Measurements from ENCODE around the gene NEK4. TPM values are rescaled to one million over a fixed set of nuclear protein-coding genes. Genes with fewer than 3 reads are reported as not detected.

The NEK4 gene
- total RNA-seq, 2 donors from 2014 or later: 10.1 to 73.2 TPM

GRCh38 chr3:52712291-52713212 lies 58.2 kb downstream of the NEK4 start:
- H3K4me1 ChIP-seq: peaks cover 3% of the 10 kb centered on the region
- no peak overlapping the region for H3K4me3 ChIP-seq
- TF ChIP-seq POLR2A (IDR thresholded peaks at IDR 0.05) (no peak), CTCF (IDR thresholded peaks at IDR 0.05) (no peak)
- no peak for ATAC-seq
- intact Hi-C loops (cut with DNase I): no loop called here
- no peaks in the 10 kb centered on the region for H3K27me3 ChIP-seq
- H3K27ac ChIP-seq: no peak overlapping the region
- WGBS, 2 donors: 87 to 91% methylated on average over 15 to 17 of the region's 17 CpGs
- peaks cover 0 to 1% of the 10 kb centered on the region in 2 donors for H3K36me3 ChIP-seq (replicated peaks in 1 of 2; ENCODE audit: insufficient read depth in 1 of 2, low read depth in 2 of 2)
- DNase-seq: no peak
- no peaks in the 10 kb centered on the region for H3K9me3 ChIP-seq

- no peak for DNase-seq
- Histone ChIP-seq H3K4me3 (no peak overlapping the region), H3K36me3 (replicated peaks in 1 of 2; ENCODE audit: insufficient read depth in 1 of 2, low read depth in 2 of 2) (peaks cover 0 to 1% of the 10 kb centered on the region in 2 donors), H3K27ac (no peak overlapping the region), H3K27me3 (no peaks in the 10 kb centered on the region), H3K4me1 (peaks cover 12% of the 10 kb centered on the region), H3K9me3 (no peaks in the 10 kb centered on the region)
- intact Hi-C loops (cut with DNase I): no loop called here
- no peak for TF ChIP-seq CTCF (IDR thresholded peaks at IDR 0.05)
- TF ChIP-seq POLR2A (IDR thresholded peaks at IDR 0.05): no peak
- no peak for ATAC-seq
- WGBS, 2 donors: 68 to 76% methylated on average over 2 of the region's 2 CpGs
These were observed 60.2 kb downstream of the NEK4 start for GRCh38 chr3:52710512-52710911.

GRCh38 chr3:52707585-52707984 lies 63.2 kb downstream of the NEK4 start:
- WGBS, 2 donors: 54 to 73% methylated on average over 4 of the region's 4 CpGs
- H3K36me3 ChIP-seq (replicated peaks in 1 of 2; ENCODE audit: insufficient read depth in 1 of 2, low read depth in 2 of 2): peaks cover 0 to 1% of the 10 kb centered on the region in 2 donors
- H3K4me1 ChIP-seq: peaks cover 33% of the 10 kb centered on the region
- no peak overlapping the region for H3K4me3 ChIP-seq
- H3K27ac ChIP-seq: peak overlapping the region in 1 of 4 donors; percentile 38
- no peak for TF ChIP-seq CTCF (IDR thresholded peaks at IDR 0.05)
- TF ChIP-seq POLR2A (IDR thresholded peaks at IDR 0.05): no peak
- no peaks in the 10 kb centered on the region for H3K9me3 ChIP-seq
- ATAC-seq (no peak), DNase-seq (no peak)
- intact Hi-C loops (cut with DNase I): no loop called here
- H3K27me3 ChIP-seq: no peaks in the 10 kb centered on the region

- Histone ChIP-seq H3K27me3 (no peaks in the 10 kb centered on the region), H3K27ac (peak within 1 kb of the TSS; percentile 56 to 89 (median 72)), H3K9me3 (no peaks in the 10 kb centered on the region), H3K4me3 (peak within 1 kb of the TSS; percentile 89 to 92), H3K4me1 (peaks cover 33% of the 10 kb centered on the region), H3K36me3 (replicated peaks in 1 of 2; ENCODE audit: insufficient read depth in 1 of 2, low read depth in 2 of 2) (peaks cover 0 to 1% of the 10 kb centered on the region in 2 donors)
- intact Hi-C loops (cut with DNase I): no loop called here
- TF ChIP-seq CTCF (IDR thresholded peaks at IDR 0.05): no peak
- peak; percentile 48 to 81 (median 78) for TF ChIP-seq POLR2A (IDR thresholded peaks at IDR 0.05)
- 0% methylated on average over 15 to 83 of the region's 94 CpGs for WGBS, 2 donors
- peak; percentile 81 to 88 (median 84) for DNase-seq
- peak; percentile 93 for ATAC-seq
These were observed 64.8 kb downstream of the NEK4 start, which contains the start of the genes GLT8D1 and SPCS1 for GRCh38 chr3:52705688-52706686. TSS of gene GLT8D1 (minus strand) at chr3:52705791. CDS start at chr3:52700460, 5,331 bp downstream. TSS of gene SPCS1 (plus strand) at chr3:52706106. CDS start at chr3:52706247, 141 bp downstream.
